ENCODE data around the gene LRRC8D.

LRRC8D gene

GRCh38 chr1:89871768-89872473 is 51.1 kb downstream of the LRRC8D start:
- no peak for DNase-seq (ENCODE audit: low spot score)

- no peak for DNase-seq (ENCODE audit: low spot score)
Observed at GRCh38 chr1:89872567-89872966, 51.7 kb downstream of the LRRC8D start.

- DNase-seq (ENCODE audit: low spot score): no peak
Observed at GRCh38 chr1:89873288-89873687, 52.5 kb downstream of the LRRC8D start.

GRCh38 chr1:89873770-89874169 is 52.9 kb downstream of the LRRC8D start:
- DNase-seq (ENCODE audit: low spot score): no peak

- DNase-seq (ENCODE audit: low spot score): no peak
Observed at GRCh38 chr1:89876463-89876862, 55.6 kb downstream of the LRRC8D start.

- no peak for DNase-seq (ENCODE audit: low spot score)
Observed at GRCh38 chr1:89877756-89878155, 56.9 kb downstream of the LRRC8D start.

GRCh38 chr1:89878256-89878655 is 57.4 kb downstream of the LRRC8D start:
- no peak for DNase-seq (ENCODE audit: low spot score)

GRCh38 chr1:89880679-89881078 is 59.8 kb downstream of the LRRC8D start:
- no peak for DNase-seq (ENCODE audit: low spot score)

- no peak for DNase-seq (ENCODE audit: low spot score)
Observed at GRCh38 chr1:89881415-89882058, 60.7 kb downstream of the LRRC8D start.

GRCh38 chr1:89882348-89883029 is 61.7 kb downstream of the LRRC8D start:
- no peak for DNase-seq (ENCODE audit: low spot score)

GRCh38 chr1:89883030-89883379 is 62.2 kb downstream of the LRRC8D start:
- DNase-seq (ENCODE audit: low spot score): no peak

- DNase-seq (ENCODE audit: low spot score): no peak
Observed at GRCh38 chr1:89884718-89885596, 64.1 kb downstream of the LRRC8D start.

GRCh38 chr1:89887270-89887669 is 66.4 kb downstream of the LRRC8D start:
- DNase-seq (ENCODE audit: low spot score): no peak

GRCh38 chr1:89887713-89888112 is 66.9 kb downstream of the LRRC8D start:
- no peak for DNase-seq (ENCODE audit: low spot score)

GRCh38 chr1:89888480-89889322 is 67.9 kb downstream of the LRRC8D start:
- no peak for DNase-seq (ENCODE audit: low spot score)

- DNase-seq (ENCODE audit: low spot score): no peak
Observed at GRCh38 chr1:89889323-89889615, 68.4 kb downstream of the LRRC8D start.

- no peak for DNase-seq (ENCODE audit: low spot score)
Observed at GRCh38 chr1:89890085-89890752, 69.4 kb downstream of the LRRC8D start.

GRCh38 chr1:89892816-89893215 is 72.0 kb downstream of the LRRC8D start:
- no peak for DNase-seq (ENCODE audit: low spot score)

GRCh38 chr1:89894210-89895201 is 73.7 kb downstream of the LRRC8D start:
- no peak for DNase-seq (ENCODE audit: low spot score)

Data from HuH-7.5 (cell line).